ENCODE results near the gene SETD2.
"Not testable (repeated sequence)": the region's sequence is repeated elsewhere in the genome, so short reads cannot be mapped to it uniquely, and the experiment has no call there.

The SETD2 gene

DNA sequence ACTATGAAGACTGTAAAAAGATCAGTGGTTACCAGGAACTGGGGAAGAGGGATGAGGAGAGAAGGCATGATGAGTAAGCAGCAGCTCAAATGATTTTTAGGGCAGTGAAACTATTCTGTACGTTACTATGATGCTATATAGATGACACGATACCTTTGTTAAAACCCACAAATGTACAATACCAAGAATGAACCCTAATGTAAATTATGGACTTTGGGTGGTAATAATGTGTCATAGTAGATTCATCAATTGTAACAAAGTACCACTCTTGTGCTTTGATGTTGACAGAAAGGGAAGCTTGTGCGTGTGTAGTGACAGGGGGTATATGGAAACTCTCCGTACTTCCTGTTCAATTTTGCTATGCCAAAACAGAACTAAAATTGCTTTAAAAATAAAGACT, 132.9 kb downstream of the SETD2 start:
- not testable (repeated sequence) for DNase-seq (ENCODE audit: low read depth)

DNA sequence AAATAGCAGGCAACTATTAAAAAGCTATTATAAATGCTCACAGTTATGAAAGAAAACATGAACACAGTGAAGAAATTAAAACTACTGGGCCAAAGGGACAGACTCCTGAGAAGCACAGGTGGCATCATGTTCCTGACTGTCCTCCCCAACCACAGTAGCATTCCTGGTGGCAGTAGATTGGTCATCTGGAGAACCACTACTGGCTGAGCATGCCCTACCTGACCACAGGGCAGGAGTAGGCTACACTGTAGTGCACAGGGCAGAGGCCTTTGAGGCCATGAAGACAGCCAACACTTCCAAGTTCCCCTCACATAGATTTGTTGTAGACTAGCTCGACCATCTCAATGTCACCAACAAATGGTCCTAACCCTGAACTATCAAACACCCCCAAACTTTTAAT, 135.2 kb downstream of the SETD2 start:
- no peak for DNase-seq (ENCODE audit: low read depth)

DNA sequence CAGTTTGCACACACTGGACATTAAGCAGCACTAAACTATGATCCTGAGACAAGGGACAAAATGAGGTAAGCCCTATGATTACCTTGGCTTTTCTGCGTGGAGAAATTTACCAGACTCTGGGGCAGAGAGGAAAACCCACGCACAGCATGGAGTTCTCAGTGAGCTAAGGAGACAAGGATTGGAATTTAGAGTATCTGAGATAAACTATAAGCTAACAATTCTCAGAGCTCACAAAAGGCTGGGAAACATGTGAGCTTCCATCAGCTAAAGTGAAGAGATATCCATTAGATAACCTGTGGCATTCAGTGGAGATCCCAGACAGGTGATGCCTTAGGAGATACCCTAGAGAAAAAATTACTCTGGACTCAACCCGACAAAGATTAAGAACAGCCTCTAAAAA, 135.8 kb downstream of the SETD2 start:
- no peak for DNase-seq (ENCODE audit: low read depth)

DNA sequence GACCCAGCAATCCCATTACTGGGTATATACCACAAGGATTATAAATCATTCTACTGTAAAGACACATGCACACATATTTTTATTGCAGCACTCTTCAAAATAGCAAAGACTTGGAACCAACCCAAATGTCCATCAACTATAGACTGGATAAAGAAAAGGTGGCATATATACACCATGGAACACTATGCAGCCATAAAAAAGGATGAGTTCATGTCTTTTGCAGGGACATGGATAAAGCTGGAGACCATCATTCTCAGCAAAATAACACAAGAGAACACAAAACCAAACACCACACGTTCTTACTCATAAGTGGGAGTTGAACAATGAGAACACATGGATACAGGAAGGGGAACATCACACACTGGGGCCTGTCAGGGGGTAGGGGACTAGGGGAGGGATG, 137.5 kb downstream of the SETD2 start:
- DNase-seq (ENCODE audit: low read depth), result not testable (repeated sequence)

DNA sequence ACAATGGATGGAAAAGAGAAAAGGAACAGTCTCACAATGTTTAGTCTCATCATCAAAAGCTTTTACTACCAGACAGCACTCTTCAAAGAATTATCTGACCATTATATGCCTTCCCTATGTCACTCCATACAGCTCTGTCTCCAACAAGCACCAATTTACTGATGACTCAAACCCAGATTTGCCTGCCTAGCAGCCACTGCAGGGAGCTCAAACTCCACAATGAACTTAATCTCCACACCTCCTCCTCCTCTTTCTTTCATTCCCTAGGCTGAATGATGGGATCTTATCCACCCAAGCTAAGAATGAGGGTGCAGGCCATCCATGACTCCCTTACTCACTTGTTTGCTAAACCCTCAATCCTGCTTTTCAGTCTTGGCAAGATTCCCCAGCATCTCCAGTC, 139.0 kb downstream of the SETD2 start:
- DNase-seq (ENCODE audit: low read depth), result no peak

DNA sequence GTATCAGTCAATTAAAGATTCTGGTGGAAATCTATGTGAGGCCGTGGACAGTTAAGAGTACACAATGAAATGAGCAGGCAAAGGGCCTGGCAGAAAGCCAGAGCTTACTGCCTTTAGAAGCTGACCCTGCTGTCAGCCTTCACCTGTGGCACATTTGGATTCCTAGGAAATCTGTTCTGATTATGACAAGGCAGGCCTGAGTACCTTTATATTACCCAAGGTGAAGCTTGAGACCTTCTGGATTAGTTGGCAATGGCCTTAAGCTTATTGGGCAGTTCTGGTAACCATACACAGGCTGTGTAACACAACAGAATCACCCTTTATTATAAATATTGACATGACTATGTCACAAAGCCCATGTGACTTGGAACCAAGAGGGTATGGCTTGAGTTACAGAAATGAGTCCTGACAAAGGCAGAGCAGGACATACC, 141.3 kb downstream of the SETD2 start:
- no peak for DNase-seq (ENCODE audit: low read depth)

DNA sequence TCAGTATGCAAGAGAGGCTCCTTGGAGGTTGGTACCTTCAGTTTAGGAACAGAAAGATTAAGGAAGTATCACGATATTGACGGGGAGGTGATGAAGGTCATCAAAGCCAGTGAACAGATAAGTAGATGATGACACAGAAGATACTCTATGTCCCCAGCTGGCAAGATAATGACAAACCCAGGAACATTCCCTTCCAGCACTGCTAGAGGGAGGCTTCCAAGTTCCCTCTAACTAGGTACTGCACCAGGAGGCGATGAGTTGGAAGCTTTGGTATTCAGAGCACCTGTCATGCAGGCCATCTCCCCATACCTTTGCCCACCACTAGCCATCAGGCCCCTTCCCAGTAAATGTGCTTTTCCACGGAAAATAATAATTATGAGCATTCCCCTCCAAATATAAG, 143.6 kb downstream of the SETD2 start:
- DNase-seq (ENCODE audit: low read depth), result no peak

DNA sequence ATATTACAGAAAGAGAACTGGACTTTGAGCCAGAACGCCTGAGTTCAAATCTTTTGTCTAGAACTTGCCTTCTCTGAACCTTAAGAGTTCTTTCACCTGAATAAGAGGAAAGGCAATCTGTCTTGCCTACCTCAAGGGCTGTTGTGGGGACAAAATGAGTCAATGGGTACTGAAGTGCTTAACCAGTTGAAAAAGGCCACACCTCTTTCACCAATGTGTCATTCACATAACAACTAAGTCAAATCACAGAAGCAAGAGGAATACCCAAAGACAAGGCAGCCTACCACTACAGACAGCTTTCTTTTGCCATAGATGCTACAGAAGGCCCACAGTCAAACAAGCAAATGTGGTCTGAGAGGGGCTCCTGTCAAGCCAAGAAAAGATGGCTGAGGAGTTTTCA, 144.7 kb downstream of the SETD2 start:
- peak; percentile 48 for DNase-seq (ENCODE audit: low read depth)

DNA sequence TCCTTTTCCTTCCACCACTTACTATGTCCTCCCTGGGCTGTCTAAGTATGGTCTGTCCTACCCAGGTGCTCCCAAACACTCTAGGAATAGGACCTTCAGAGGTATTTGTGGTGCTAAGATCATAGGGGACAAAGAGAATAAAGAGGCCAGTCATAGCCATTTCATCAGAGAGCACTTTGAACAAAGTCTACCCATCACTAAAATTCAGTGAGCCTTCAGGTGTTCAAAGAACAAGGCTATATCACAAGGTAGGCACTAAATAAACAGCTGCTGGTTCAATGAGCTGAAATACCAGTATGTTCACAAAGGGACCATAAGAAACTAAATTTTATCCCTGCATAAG, 145.7 kb downstream of the SETD2 start:
- no peak for DNase-seq (ENCODE audit: low read depth)

DNA sequence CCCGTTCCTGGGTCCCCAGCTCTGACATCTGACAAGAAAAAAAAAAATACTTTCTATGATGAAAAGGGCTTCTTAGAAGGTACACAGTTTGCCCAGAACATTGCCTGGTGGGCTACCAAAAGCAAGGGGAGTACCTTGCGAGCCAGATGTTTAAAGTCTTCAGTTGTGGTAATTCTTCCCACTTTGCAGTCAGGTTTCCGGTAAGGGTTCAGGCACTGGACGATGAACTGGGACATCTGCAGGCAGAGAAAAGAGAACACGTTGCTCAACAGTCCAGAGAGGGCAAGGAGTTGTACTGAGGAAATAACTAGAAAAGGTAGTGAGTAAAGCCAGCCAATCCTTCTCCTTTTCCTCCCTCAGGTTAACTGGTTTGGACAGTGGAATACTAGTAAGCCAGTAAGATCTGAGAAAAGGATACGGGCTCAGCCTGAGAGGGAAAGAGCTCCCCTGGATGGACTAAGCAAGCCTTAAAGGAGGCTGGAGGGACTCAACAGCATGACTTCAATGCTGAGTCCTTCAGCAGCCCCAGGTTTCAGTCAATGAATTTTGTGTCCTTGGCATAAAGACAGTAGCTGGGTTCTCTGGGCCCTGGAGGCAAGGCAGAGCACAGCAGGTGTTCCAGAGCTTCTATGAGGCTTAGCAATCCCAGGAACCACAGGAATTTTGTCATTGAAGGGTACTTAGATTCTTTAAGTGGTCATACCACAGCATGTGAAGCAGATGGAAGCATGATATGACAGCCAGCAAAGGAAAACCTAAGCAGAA, 146.2 kb downstream of the SETD2 start:
- peak; percentile 71 for DNase-seq (ENCODE audit: low read depth)

DNA sequence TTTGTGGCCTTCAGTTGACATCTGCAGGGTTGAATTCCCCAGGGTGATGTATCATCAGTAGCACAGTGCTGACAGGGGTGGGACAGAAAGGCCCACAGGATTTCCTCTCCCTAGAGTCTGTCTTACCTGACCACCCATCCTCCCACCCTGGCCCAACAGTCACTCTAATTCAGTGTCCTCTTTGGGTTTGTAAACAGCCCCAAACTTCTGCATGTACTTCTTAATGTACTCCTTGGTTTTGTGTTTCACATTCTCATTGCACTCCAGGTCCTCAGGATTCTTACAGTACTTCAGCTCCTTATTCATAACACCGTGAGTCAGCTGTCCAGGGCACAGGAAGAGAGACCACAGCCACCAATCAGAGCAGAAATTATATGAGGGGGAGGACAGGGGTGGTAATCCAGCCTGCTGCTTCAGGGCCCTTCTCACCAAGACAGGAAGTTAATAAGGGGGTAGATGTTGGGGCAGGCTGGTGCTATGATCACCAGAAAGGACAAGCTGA, 146.9 kb downstream of the SETD2 start:
- peak; percentile 90 for DNase-seq (ENCODE audit: low read depth)

DNA sequence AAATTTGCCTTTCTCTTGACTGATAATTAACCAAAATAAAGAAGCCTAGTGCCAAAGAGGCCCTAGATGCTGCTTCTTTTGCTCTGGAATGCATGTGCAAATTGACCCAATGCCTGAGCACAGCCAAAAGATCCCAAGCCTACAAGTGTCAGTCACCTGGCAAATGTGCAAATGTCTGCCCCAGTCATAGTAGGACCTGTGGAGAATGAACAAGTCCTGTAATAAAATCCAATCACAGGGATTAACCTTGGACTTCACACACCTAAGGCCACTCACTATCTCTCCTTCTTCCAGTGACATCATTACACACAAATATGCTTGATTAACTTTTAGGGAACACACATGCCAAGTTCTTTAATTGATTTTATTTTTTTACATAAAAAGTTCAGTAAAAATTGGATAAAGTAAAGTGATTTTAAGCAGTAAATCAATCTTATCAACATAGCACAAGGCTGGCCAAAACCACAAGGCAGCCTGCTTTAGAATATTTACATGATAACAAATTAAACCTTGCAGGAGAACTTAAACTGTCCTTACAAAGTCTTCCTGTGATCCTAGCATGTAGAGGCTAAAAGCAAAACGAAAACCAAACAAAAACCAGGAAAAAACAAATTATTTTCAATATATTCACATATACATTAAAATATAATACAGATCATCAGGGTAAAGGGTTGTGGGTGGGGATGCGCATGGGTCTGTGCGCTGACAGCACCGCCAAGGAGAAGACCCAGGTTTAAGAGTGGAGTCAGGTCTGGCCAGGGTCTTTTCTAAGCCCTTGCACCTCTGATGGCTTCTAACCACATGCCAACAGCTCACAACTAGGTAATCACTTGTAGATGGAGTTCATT, 147.6 kb downstream of the SETD2 start:
- no peak for DNase-seq (ENCODE audit: low read depth)

DNA sequence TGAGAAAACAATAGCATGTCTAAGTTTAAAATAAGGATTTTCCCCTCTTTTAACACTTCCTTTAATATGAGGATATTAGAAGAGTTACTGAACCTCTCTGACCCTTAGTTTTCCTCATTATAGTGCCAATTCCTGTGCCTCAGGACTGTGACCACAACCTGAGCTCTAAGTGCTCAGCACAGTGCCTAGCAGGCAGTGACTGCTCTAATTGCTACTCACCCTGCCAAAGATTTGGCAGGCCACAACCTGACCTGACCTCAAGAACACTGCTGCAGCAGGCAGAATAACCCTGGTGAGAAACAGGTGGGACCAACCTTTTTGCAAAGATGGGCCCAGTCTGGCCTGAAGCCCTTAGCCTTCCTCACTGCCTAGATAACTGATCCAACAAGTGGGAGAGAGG, 148.8 kb downstream of the SETD2 start:
- DNase-seq (ENCODE audit: low read depth), result no peak

DNA sequence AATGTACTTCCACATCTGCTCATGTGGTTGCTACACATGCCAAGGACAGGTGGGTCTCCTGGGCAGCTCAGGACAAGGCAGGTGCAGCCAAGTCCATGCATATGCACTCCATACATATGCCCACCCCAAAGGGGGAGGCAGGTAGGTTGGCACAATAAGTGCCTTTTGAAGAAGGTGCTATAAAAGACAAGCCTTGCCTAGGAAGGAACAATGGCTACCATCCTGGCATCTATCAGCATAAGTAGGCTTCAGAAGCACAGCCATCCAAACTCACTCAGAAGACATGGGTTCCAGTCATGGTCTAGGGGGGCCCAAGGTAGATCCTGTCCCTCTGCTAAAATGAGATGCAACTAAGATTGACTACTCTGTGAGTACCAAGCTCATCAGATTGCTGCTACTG, 149.9 kb downstream of the SETD2 start:
- DNase-seq (ENCODE audit: low read depth), result no peak

DNA sequence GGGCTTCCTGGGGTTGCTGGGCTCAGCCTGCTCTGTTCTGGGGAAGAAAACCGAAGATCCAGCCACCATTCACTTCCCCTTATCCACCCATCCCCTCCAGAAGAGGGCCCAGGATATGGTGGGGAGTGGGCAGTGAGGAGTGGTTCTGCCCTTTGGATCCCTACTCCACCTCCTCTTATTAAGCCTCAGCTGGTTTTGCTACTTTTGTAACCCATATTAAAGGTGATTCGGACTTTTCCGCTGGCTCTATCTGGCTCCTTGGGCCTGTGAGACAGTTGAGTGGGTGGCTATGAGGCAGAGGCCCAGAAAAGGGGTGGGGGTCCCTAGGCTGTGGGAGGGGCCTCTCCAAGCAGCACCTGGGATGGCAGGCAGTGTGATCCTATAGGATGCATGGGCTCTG, 150.7 kb downstream of the SETD2 start:
- DNase-seq (ENCODE audit: low read depth), result no peak

DNA sequence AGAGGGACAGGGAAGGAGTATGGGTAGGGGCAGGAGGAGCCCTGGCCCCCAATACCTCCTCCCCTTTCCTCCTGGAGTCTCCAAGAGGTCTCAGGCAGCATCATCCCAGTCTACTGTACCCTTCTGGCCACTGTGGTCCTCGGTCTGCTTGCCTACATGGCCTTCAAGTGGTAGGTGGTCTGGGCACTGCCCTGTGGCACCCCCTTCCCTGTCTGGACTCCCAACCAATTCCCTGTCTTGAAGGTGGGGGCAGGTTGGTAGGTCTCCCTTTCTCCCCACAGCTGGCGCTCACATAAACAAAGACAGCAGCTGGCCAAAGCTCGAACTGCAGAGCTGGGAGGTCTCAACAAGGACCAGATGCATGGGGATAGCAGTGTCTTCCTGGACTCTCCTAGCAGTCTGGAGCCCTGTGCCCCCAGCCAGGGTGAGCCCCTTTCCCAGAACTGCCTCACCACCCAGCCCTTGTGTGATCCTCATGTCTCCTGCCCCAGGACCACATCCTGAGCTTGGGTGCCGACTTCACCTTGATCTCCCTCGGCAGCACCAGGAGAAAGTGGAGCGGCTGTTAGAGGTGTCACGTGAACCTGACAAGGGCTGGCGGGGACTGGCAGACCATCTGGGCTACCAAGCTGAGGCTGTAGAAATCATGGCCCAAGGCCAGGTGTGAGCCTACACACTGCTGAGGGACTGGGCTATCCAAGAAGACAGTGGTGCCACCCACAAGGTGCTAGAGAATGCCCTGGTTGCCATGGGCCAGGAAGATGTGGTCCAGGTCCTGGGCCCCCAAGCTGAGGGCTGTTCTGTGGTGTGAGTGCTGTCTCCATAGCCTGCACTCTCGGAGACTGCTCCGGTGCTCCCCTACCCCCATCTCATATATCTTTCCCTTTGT, 151.3 kb downstream of the SETD2 start:
- DNase-seq (ENCODE audit: low read depth), result no peak

DNA sequence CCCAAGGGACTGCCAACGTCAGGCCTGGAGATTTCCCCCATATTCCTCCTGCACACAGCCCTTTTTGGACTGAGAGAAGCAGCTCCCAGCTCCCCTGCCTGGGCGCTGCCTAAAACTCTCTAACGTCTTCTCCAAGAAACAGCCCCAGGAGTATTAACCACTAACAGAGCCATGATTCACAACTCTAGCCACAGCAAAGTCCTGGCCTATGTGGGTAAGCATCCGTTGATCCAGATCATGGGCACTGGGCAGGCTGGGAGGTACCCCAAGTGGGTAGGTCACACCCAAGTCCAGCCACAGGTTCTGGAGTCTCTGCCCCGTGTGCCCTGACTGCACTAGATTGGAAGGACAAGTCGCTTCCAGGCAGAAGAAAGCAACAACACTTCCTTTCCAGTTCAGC, 152.5 kb downstream of the SETD2 start:
- no peak for DNase-seq (ENCODE audit: low read depth)

DNA sequence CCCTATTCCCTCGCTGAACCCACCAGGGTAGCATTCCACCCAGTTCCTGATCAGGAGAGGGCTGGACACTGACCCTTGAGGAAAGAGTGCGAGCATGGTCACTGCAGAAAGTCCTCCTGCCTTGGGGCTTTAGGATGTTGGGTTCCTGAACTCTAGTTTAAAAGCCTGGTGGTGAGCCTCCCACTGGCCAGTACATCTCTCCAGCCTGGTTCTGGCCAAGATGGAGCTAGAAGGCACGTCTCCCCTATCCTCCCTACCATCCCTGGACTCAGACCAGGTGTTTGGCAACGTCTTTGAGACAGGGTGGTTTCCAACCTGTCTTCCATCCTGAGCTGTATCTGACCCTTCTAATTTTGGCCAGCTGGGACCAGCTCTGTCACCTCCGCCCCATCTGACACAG, 153.0 kb downstream of the SETD2 start:
- DNase-seq (ENCODE audit: low read depth), result no peak

DNA sequence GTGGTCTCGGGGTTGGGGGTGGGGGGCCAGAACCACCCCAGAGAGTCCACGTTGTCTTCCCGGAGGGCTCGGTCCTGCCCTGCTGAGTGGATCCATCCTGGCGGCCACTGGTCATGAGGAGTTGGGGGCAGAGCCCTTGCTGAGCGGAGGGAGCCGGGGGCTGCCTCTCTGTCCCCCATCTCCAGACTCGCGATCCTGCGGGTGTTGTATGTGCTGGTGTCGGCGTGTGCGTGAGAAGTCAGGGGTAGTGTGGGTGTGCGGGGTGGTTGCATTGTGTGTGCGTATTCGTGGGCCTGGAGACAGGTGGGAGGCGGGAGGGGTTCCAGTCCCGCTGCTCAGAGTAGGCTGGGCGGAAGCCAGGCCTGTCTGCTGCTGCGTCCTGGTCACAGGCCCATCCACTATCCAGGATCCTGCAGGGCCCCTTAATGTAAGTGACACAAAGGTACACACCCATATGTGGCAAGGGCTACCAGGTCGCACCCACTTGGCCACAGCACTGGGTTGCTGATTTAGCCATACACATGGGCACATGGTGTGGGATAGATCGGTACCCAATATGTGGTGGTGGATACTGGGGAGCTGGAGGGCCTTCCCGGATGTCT, 153.7 kb downstream of the SETD2 start:
- DNase-seq (ENCODE audit: low read depth), result no peak

DNA sequence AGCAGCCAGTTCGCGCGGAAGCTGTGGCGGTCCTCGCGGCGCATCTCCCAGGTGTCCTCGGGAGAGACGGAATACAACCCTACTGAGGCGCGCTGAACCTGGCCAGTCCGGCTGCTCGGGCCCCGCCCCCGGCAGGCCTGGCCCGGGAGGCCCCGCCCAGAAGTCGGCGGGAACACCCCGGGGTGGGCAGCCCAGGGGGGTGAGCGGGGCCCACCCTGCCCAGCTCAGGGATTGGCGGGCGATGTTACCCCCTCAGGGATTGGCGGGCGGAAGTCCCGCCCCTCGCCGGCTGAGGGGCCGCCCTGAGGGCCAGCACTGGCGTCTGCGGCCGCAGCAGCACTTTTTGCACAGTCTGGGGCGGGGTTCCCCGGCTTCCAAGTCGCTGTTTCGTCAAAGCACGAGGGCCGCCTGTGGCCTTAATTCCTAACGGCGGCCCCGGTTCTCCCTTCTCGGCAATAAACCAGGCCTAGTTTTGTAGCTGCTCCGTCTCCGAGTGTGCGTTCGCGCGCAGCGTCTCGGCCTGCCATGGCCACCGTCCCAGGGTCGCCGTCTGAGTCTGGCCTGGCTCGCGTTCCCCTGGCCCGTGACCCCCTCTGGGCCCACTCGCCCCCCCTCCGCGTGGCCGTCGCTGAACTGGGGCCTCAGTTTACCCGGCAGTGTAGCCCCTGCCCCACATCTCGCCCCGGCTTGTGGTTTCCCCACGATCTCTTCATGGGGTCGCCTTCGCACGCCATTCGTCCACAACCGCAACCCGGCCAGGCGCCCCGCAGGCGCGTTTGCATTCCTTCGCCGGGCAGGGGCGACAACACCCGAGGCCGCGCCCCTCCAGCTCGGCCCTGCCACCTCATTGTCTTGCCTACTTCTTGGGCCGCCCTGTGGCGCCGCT, 154.4 kb downstream of the SETD2 start:
- peak; percentile 85 for DNase-seq (ENCODE audit: low read depth)

DNA sequence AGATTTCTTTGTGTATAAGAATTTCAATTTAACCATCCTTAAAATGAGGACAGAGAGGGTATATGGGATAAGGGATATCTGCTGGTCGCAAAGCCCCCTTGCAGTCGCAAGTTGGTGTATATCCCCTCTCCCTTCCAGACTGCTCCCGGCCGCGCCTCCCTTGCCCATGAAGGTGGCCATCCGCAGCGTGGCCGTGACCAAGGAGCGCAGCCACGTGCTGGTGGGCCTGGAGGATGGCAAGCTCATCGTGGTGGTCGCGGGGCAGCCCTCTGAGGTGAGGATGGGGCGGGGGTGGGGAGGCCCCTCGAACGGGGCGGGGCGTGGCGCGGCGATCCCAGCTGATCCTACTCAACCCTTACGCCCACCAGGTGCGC, 155.1 kb downstream of the SETD2 start:
- no peak for DNase-seq (ENCODE audit: low read depth)
